GM23338 (cell line): ENCODE measurements around the gene ABCA13.

Experiments
- CREB1 ChIP-seq: fragments of 250-450 bp; sonication (Bioruptor Pico); IDR thresholded peaks from 2 replicates; pipeline ENCODE4 v1.5.0; 2020; ENCODE audit warnings: low read depth, mild to moderate bottlenecking, moderate library complexity
- CTCF ChIP-seq, 2 experiments: fragments of 200-600 bp in 1 of 2; sonication (generic) in 1 of 2; conservative IDR thresholded peaks; 2 replicates each; pipeline versions ENCODE4 v1.5.1 to v1.6.1; 2016 to 2017; ENCODE audit warnings: antibody characterized with exemption in 2 of 2, low read depth in 2 of 2, mild to moderate bottlenecking in 2 of 2, moderate library complexity in 1 of 2
- EZH2 ChIP-seq: fragments of 200-600 bp; sonication (generic); IDR thresholded peaks from one replicate; pipeline ENCODE4 v1.8.0; 2017; ENCODE audit warnings: antibody characterized with exemption, mild to moderate bottlenecking, low read depth; ENCODE audit not compliant: unreplicated experiment
- POLR2AphosphoS5 ChIP-seq: IDR thresholded peaks from 2 replicates; pipeline ENCODE4 v1.6.1; 2016; ENCODE audit warnings: antibody characterized with exemption, low read depth

DNA sequence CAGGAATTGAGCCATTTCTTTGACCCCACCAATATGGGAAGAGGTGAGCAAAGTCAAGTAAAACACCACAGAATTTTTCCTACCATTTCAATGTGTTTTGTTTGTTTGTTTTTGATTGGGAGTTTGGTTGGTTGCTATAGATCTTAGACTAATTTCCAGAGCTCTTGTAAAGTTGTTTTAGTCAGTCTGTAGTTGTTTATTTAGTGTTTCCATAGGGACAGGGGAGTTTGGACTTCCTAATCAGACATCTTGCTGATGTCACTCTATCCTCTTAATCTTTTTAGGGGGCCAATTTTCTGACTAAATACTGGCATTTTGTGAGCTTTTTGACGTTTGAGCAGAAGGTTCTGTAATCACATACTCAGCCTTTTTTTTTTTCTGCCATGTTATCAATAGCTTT lies 266.9 kb downstream of the ABCA13 start:
- TF ChIP-seq POLR2AphosphoS5 = no peak
- TF ChIP-seq CTCF (conservative IDR thresholded peaks at IDR 0.05; ENCODE audit: low read depth in 2 of 2) = no peak
- no peak for TF ChIP-seq EZH2
- TF ChIP-seq CREB1 (CRISPR knock-in tag) = no peak
